ENCODE measurements around the gene ARHGEF4.

- TF ChIP-seq, protein P1, sequence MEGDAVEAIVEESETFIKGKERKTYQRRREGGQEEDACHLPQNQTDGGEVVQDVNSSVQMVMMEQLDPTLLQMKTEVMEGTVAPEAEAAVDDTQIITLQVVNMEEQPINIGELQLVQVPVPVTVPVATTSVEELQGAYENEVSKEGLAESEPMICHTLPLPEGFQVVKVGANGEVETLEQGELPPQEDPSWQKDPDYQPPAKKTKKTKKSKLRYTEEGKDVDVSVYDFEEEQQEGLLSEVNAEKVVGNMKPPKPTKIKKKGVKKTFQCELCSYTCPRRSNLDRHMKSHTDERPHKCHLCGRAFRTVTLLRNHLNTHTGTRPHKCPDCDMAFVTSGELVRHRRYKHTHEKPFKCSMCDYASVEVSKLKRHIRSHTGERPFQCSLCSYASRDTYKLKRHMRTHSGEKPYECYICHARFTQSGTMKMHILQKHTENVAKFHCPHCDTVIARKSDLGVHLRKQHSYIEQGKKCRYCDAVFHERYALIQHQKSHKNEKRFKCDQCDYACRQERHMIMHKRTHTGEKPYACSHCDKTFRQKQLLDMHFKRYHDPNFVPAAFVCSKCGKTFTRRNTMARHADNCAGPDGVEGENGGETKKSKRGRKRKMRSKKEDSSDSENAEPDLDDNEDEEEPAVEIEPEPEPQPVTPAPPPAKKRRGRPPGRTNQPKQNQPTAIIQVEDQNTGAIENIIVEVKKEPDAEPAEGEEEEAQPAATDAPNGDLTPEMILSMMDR (IDR thresholded peaks at IDR 0.05): no peak
- TF ChIP-seq POLR2A (IDR thresholded peaks at IDR 0.05; ENCODE audit: low read depth): no peak
- no peak for TF ChIP-seq EP300 (IDR thresholded peaks at IDR 0.05)
- no peak for TF ChIP-seq POLR2AphosphoS5 (IDR thresholded peaks at IDR 0.05)
These were observed 240.0 kb downstream of the ARHGEF4 start for GRCh38 chr2:131076707-131077106.
